Measurements from ENCODE around the gene HACE1.

GRCh38 chr6:104885518-104886043, 25.9 kb upstream of the HACE1 start:
- TF ChIP-seq CTCF (IDR thresholded peaks at IDR 0.05), result no peak
- TF ChIP-seq POLR2AphosphoS5 (IDR thresholded peaks at IDR 0.05; ENCODE audit: low read depth, low read length), result no peak
- TF ChIP-seq REST (IDR thresholded peaks at IDR 0.05; ENCODE audit: insufficient read depth in 1 of 2, low read depth in 2 of 2, low read length in 1 of 2), result no peak
